Stimulated activated CD8-positive, alpha-beta memory T cell treated with anti-CD3 and anti-CD28 coated beads, Interleukin-12 subunit alpha, Interleukin-12 subunit beta, amount 100 ng/mL, for 1 hour (primary cell): Measurements from ENCODE around the gene HIPK2.

Source experiments
- DNase-seq: peaks from one replicate; pipeline ENCODE4 v3.0.0-alpha.2; 2020; ENCODE audit warnings: low read depth

HIPK2 gene

GRCh38 chr7:139588632-139589031 is 189.2 kb downstream of the HIPK2 start:
- DNase-seq, result no peak

- no peak for DNase-seq
These were observed 190.3 kb downstream of the HIPK2 start for GRCh38 chr7:139587535-139587934.

- DNase-seq, result no peak
These were observed 191.5 kb downstream of the HIPK2 start for GRCh38 chr7:139586286-139586685.

- no peak for DNase-seq
These were observed 192.8 kb downstream of the HIPK2 start for GRCh38 chr7:139585042-139585441.

- no peak for DNase-seq
These were observed 193.8 kb downstream of the HIPK2 start for GRCh38 chr7:139583826-139584553.

GRCh38 chr7:139582671-139583155 is 195.1 kb downstream of the HIPK2 start:
- DNase-seq, result no peak

GRCh38 chr7:139582130-139582650 is 195.6 kb downstream of the HIPK2 start:
- DNase-seq, result no peak

- no peak for DNase-seq
These were observed 197.4 kb downstream of the HIPK2 start for GRCh38 chr7:139580435-139580834.

GRCh38 chr7:139576179-139576973 is 201.4 kb downstream of the HIPK2 start:
- no peak for DNase-seq

GRCh38 chr7:139575338-139575680 is 202.5 kb downstream of the HIPK2 start:
- no peak for DNase-seq

- DNase-seq, result no peak
These were observed 203.0 kb downstream of the HIPK2 start for GRCh38 chr7:139574618-139575337.

- DNase-seq, result no peak
These were observed 203.9 kb downstream of the HIPK2 start for GRCh38 chr7:139573871-139574270.

- no peak for DNase-seq
These were observed 205.0 kb downstream of the HIPK2 start for GRCh38 chr7:139572704-139573385.

GRCh38 chr7:139572071-139572470 is 205.7 kb downstream of the HIPK2 start:
- no peak for DNase-seq

GRCh38 chr7:139571651-139572050 is 206.1 kb downstream of the HIPK2 start:
- no peak for DNase-seq

- DNase-seq, result no peak
These were observed 206.6 kb downstream of the HIPK2 start for GRCh38 chr7:139571190-139571589.

GRCh38 chr7:139570626-139571025 is 207.2 kb downstream of the HIPK2 start:
- no peak for DNase-seq

GRCh38 chr7:139570119-139570518 is 207.7 kb downstream of the HIPK2 start:
- DNase-seq, result no peak

- DNase-seq, result no peak
These were observed 208.8 kb downstream of the HIPK2 start for GRCh38 chr7:139568813-139569490.

- DNase-seq, result no peak
These were observed 209.5 kb downstream of the HIPK2 start for GRCh38 chr7:139568346-139568675.

- DNase-seq, result no peak
These were observed 210.0 kb downstream of the HIPK2 start for GRCh38 chr7:139567647-139568345.
